Trophoblast cell (in vitro differentiated cells and primary cell): ENCODE measurements around the gene ARRDC4.

Experiments used
- DNase-seq, 2 donors: peaks; one replicate each; pipeline ENCODE4 v3.0.0-alpha.2; 2016
- H2AFZ ChIP-seq: 2 replicates; pipeline ENCODE4 v1.6.1; 2013; ENCODE audit warnings: low read length, moderate library complexity, mild to moderate bottlenecking; ENCODE audit not compliant: insufficient read depth, poor library complexity
- H2AK5ac ChIP-seq: 2 replicates; pipeline ENCODE4 v1.6.1; 2013; ENCODE audit warnings: mild to moderate bottlenecking, low read length
- H2BK120ac ChIP-seq: 2 replicates; pipeline ENCODE4 v1.6.1; 2013; ENCODE audit warnings: low read length, mild to moderate bottlenecking, moderate library complexity; ENCODE audit not compliant: insufficient read depth, poor library complexity
- H2BK12ac ChIP-seq: 2 replicates; pipeline ENCODE4 v1.6.1; 2013; ENCODE audit warnings: mild to moderate bottlenecking, low read length, moderate library complexity
- H2BK5ac ChIP-seq: 2 replicates; pipeline ENCODE4 v1.6.1; 2013; ENCODE audit warnings: low read length, low read depth, moderate library complexity, mild to moderate bottlenecking; ENCODE audit not compliant: poor library complexity
- H3K14ac ChIP-seq: 2 replicates; pipeline ENCODE4 v1.6.1; 2013; ENCODE audit warnings: mild to moderate bottlenecking, low read length
- H3K18ac ChIP-seq: 2 replicates; pipeline ENCODE4 v1.6.1; 2013; ENCODE audit warnings: mild to moderate bottlenecking, low read length
- H3K23ac ChIP-seq: 2 replicates; pipeline ENCODE4 v1.6.1; 2013; ENCODE audit warnings: low read length
- H3K27ac ChIP-seq: 2 replicates; pipeline ENCODE4 v1.5.1; 2013; ENCODE audit warnings: low read depth, mild to moderate bottlenecking, inconsistent platforms, low read length, moderate library complexity
- H3K27me3 ChIP-seq: 2 replicates; pipeline ENCODE4 v1.6.1; 2013; ENCODE audit warnings: inconsistent platforms, mild to moderate bottlenecking, low read length, moderate library complexity; ENCODE audit not compliant: insufficient read depth
- H3K36me3 ChIP-seq, 2 experiments: 1 replicate in 1 of 2; 2 replicates in 1 of 2; pipeline ENCODE4 v1.6.1; 2013; ENCODE audit warnings: low read length in 2 of 2, mild to moderate bottlenecking in 2 of 2, moderate library complexity in 1 of 2; ENCODE audit not compliant: insufficient read depth in 2 of 2, control insufficient read depth in 1 of 2
- H3K4ac ChIP-seq: 2 replicates; pipeline ENCODE4 v1.6.1; 2013; ENCODE audit warnings: low read depth, mild to moderate bottlenecking, low read length, moderate library complexity
- H3K4me1 ChIP-seq, 2 experiments: 1 replicate in 1 of 2; 2 replicates in 1 of 2; pipeline ENCODE4 v1.6.1; 2013; ENCODE audit warnings: low read length in 2 of 2, mild to moderate bottlenecking in 2 of 2, moderate library complexity in 1 of 2; ENCODE audit not compliant: insufficient read depth in 2 of 2, control insufficient read depth in 1 of 2
- H3K4me2 ChIP-seq: 2 replicates; pipeline ENCODE4 v1.6.1; 2013; ENCODE audit warnings: inconsistent platforms, mild to moderate bottlenecking, low read length, moderate library complexity
- H3K4me3 ChIP-seq: 2 replicates; pipeline ENCODE4 v1.5.1; 2013; ENCODE audit warnings: mild to moderate bottlenecking, low read depth, low read length, inconsistent platforms
- H3K79me1 ChIP-seq: one replicate; pipeline ENCODE4 v1.6.1; 2013; ENCODE audit warnings: low read length
- H3K79me2 ChIP-seq: 2 replicates; pipeline ENCODE4 v1.6.1; 2013; ENCODE audit warnings: low read length, mild to moderate bottlenecking; ENCODE audit not compliant: control insufficient read depth, insufficient read depth, poor library complexity
- H3K9ac ChIP-seq: 2 replicates; pipeline ENCODE4 v1.6.1; 2013; ENCODE audit warnings: mild to moderate bottlenecking, low read length
- H3K9me3 ChIP-seq: 2 replicates; pipeline ENCODE4 v1.6.1; 2013; ENCODE audit warnings: low read depth, mild to moderate bottlenecking, control low read depth, inconsistent platforms, low read length; ENCODE audit not compliant: insufficient read depth
- H4K12ac ChIP-seq: 2 replicates; pipeline ENCODE4 v1.6.1; 2013; ENCODE audit warnings: low read depth, mild to moderate bottlenecking, low read length, moderate library complexity
- H4K8ac ChIP-seq: 2 replicates; pipeline ENCODE4 v1.6.1; 2013; ENCODE audit warnings: low read depth, mild to moderate bottlenecking, low read length, moderate library complexity
- H4K91ac ChIP-seq: one replicate; pipeline ENCODE4 v1.6.1; 2013; ENCODE audit warnings: low read depth, mild to moderate bottlenecking, low read length, moderate library complexity
- WGBS: extraction: QIAGEN DNeasy Blood & Tissue Kit; methylation state at CpG from one replicate; pipeline ENCODE4 v1.1.7; 2013; ENCODE audit warnings: missing lambda C conversion rate; ENCODE audit not compliant: insufficient read length, insufficient coverage; ENCODE audit errors: extremely low coverage; 5-methylcytosine and 5-hydroxymethylcytosine counted together

ARRDC4 gene

DNA sequence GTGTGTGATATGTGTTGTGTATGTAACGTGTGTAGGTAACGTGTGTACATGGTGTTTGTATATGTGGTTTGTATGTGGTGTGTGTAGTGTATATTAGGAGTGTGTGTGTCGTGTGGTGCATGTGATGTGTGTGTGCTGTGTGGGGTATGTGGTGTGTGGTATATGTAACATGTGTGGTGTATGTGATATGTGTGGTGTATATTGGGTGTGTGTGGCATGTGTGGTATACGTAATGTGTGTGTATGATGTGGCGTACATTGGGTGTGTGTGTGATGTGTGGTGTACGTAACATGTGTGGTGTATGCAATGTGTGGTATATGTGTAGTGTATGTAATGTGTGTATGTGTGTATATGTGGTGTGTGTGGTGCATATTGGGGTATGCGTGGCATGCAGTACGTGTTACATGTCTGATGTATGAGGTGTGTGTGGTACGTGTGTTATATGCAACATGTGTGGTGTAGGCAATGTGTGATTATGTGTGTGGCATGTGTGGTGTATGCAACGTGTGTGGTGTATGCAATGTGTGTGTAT lies 41.2 kb downstream of the ARRDC4 start:
- Histone ChIP-seq H3K36me3 (no peaks in the 10 kb centered on the region), H3K4ac (no peak overlapping the region), H3K9me3 (peaks cover 5% of the 10 kb centered on the region), H4K91ac (no peak overlapping the region), H3K79me2 (no peaks in the 10 kb centered on the region), H3K23ac (peak overlapping the region; percentile 47), H3K4me1 (peaks cover 4 to 19% of the 10 kb centered on the region in 2 experiments), H3K4me3 (peak overlapping the region; percentile 18), H3K79me1 (no peaks in the 10 kb centered on the region), H3K27ac (no peak overlapping the region), H2AK5ac (no peak overlapping the region), H2AFZ (no peak overlapping the region), H3K14ac (no peak overlapping the region), H2BK12ac (no peak overlapping the region), H4K8ac (no peak overlapping the region), H2BK5ac (no peak overlapping the region), H3K18ac (no peak overlapping the region), H3K9ac (no peak overlapping the region), H4K12ac (no peak overlapping the region), H2BK120ac (no peak overlapping the region), H3K4me2 (no peak overlapping the region), H3K27me3 (no peaks in the 10 kb centered on the region)
- DNase-seq = no peak
- 100% methylated on average over 7 of the region's 10 CpGs for WGBS

DNA sequence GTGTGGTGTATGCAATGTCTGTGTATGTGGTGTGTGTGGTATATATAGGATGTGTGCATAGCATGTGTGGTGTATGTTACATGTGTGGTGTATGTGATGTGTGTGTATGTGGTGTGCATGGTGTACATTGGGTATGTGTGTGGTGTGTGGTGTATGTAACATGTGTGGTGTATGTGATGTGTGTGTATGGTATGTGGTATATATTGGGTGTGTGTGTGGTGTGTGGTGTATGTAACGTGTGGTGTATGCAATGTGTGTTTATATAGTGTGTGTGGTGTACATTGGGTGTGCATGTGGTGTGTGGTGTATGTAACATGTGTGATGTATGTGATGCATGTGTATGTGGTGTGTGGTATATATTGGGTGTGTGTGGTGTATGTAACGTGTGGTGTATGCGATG lies 41.9 kb downstream of the ARRDC4 start:
- Histone ChIP-seq H3K27ac (no peak overlapping the region), H2BK120ac (no peak overlapping the region), H3K4me2 (no peak overlapping the region), H3K79me2 (no peaks in the 10 kb centered on the region), H3K27me3 (no peaks in the 10 kb centered on the region), H3K18ac (no peak overlapping the region), H2AFZ (no peak overlapping the region), H2AK5ac (no peak overlapping the region), H3K9me3 (peaks cover 5% of the 10 kb centered on the region), H2BK12ac (no peak overlapping the region), H4K91ac (no peak overlapping the region), H4K8ac (no peak overlapping the region), H4K12ac (no peak overlapping the region), H3K4me3 (peak overlapping the region; percentile 45), H3K4ac (no peak overlapping the region), H3K36me3 (no peaks in the 10 kb centered on the region), H2BK5ac (no peak overlapping the region), H3K14ac (no peak overlapping the region), H3K79me1 (no peaks in the 10 kb centered on the region), H3K23ac (peak overlapping the region; percentile 62), H3K9ac (no peak overlapping the region), H3K4me1 (peaks cover 4 to 19% of the 10 kb centered on the region in 2 experiments)
- 100% methylated on average over 3 of the region's 3 CpGs for WGBS
- no peak for DNase-seq

DNA sequence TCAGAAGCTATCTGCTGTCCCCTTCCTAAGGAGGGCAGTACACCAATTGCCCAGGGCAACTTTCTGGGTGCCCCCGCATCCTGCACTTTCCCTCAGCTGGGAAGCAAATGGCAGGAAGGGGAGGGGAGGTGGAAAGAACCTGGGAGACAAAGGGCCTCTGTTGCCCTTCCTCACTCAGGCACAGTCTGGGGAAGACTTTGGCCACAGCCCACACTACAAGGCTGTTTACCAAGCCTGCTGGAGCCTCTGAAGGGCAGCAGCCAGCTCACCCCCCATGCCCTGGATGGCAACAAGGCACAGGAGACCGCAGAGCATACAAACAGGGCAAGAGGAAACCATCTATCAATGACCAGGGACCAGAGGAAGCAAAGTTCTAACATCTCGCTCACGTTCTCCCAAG lies 42.4 kb downstream of the ARRDC4 start:
- Histone ChIP-seq H2BK5ac (peak overlapping the region; percentile 15), H2BK12ac (peak overlapping the region; percentile 47), H4K8ac (peak overlapping the region; percentile 15), H3K4ac (no peak overlapping the region), H2BK120ac (no peak overlapping the region), H3K9ac (no peak overlapping the region), H3K9me3 (peaks cover 5% of the 10 kb centered on the region), H3K79me1 (no peaks in the 10 kb centered on the region), H3K14ac (peak overlapping the region; percentile 40), H2AFZ (no peak overlapping the region), H3K18ac (no peak overlapping the region), H3K79me2 (no peaks in the 10 kb centered on the region), H3K23ac (no peak overlapping the region), H3K27ac (no peak overlapping the region), H4K12ac (no peak overlapping the region), H4K91ac (peak overlapping the region; percentile 63), H3K27me3 (no peaks in the 10 kb centered on the region), H3K4me1 (peaks cover 4 to 19% of the 10 kb centered on the region in 2 experiments), H3K36me3 (no peaks in the 10 kb centered on the region), H3K4me3 (no peak overlapping the region), H2AK5ac (no peak overlapping the region), H3K4me2 (no peak overlapping the region)
- WGBS = no CpG with 5 or more reads among the region's 4 CpGs
- DNase-seq = no peak

DNA sequence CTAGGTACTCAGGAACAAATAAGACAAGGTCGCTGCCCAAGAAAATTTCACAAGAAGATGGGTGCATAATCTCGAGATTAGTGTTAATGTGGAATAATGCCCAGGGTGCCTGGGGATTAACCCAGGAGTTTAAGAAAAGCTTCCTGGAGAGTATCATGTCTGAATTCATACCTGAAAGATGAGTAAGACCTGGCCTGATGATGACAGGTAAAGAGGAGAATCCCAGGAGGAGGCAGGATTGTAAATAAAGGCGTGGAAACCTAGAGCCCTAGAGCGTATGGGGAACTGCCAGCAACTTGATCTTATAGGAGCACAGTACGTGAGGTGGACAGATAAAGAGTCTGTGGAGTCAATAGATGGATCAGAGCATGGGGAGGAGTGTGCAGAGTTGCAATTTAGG lies 43.0 kb downstream of the ARRDC4 start:
- no peak overlapping the region for H2AFZ ChIP-seq
- H3K14ac ChIP-seq = no peak overlapping the region
- no CpG with 5 or more reads among the region's 5 CpGs for WGBS
- no peak overlapping the region for H4K12ac ChIP-seq
- H3K79me2 ChIP-seq = no peaks in the 10 kb centered on the region
- no peak overlapping the region for H2BK5ac ChIP-seq
- no peak overlapping the region for H4K8ac ChIP-seq
- H2AK5ac ChIP-seq = no peak overlapping the region
- H2BK120ac ChIP-seq = no peak overlapping the region
- no peak overlapping the region for H3K4ac ChIP-seq
- no peak overlapping the region for H4K91ac ChIP-seq
- H2BK12ac ChIP-seq = no peak overlapping the region
- no peaks in the 10 kb centered on the region for H3K36me3 ChIP-seq
- H3K79me1 ChIP-seq = no peaks in the 10 kb centered on the region
- H3K27ac ChIP-seq = peak overlapping the region; percentile 19
- peaks cover 4 to 19% of the 10 kb centered on the region in 2 experiments for H3K4me1 ChIP-seq
- H3K9ac ChIP-seq = no peak overlapping the region
- no peak overlapping the region for H3K4me2 ChIP-seq
- no peak overlapping the region for H3K4me3 ChIP-seq
- peaks cover 5% of the 10 kb centered on the region for H3K9me3 ChIP-seq
- DNase-seq = peak; percentile 25 to 66
- no peaks in the 10 kb centered on the region for H3K27me3 ChIP-seq
- no peak overlapping the region for H3K18ac ChIP-seq
- H3K23ac ChIP-seq = no peak overlapping the region
